Esophagus squamous epithelium (tissue), 5 donors: Measurements from ENCODE around the gene MED26. TPM values are rescaled to one million over a fixed set of nuclear protein-coding genes. Genes with fewer than 3 reads are reported as not detected.
"Not testable (repeated sequence)": the region's sequence is repeated elsewhere in the genome, so short reads cannot be mapped to it uniquely, and the experiment has no call there.

ENCODE experiments used
- DNase-seq: peaks from one replicate; lab custom pipeline; 2025; lab: John Stamatoyannopoulos, UW
- H3K27ac ChIP-seq, 4 donors: fragments of 200-600 bp; sonication (generic); one replicate each; pipeline ENCODE4 v1.5.1; 2016 to 2019; ENCODE audit warnings: mild to moderate bottlenecking in 1 of 4
- H3K27me3 ChIP-seq, 4 donors: fragments of 200-600 bp; sonication (generic); 1 replicate in 3 of 4; 2 replicates in 1 of 4; pipeline versions ENCODE4 v1.5.1 to v1.6.0; 2017 to 2021; ENCODE audit warnings: antibody characterized with exemption in 1 of 4
- H3K36me3 ChIP-seq, 3 donors: fragments of 200-600 bp; sonication (generic); one replicate each; pipeline ENCODE4 v1.5.1; 2016 to 2019
- H3K4me1 ChIP-seq, 3 donors: fragments of 200-600 bp; sonication (generic); one replicate each; pipeline ENCODE4 v1.5.1; 2017 to 2019
- H3K4me3 ChIP-seq, 4 donors: fragments of 200-600 bp; sonication (generic); 1 replicate in 3 of 4; 2 replicates in 1 of 4; pipeline ENCODE4 v1.5.1; 2016 to 2019; ENCODE audit warnings: mild to moderate bottlenecking in 2 of 4, moderate library complexity in 1 of 4
- H3K9me3 ChIP-seq, 3 donors: fragments of 200-600 bp; sonication (generic); one replicate each; pipeline ENCODE4 v1.5.1; 2016 to 2019
- POLR2A ChIP-seq, 4 donors: fragments of 450-650 bp; IDR thresholded peaks; one replicate each; pipeline ENCODE4 v1.6.1; 2017; ENCODE audit warnings: antibody characterized with exemption in 4 of 4, mild to moderate bottlenecking in 4 of 4, moderate library complexity in 3 of 4
- whole genome bisulfite sequencing, 2 donors: methylation state at CpG; one replicate each; pipeline ENCODE4 v1.1.5; 2018; 5-methylcytosine and 5-hydroxymethylcytosine counted together
- intact Hi-C: fragments of 100-400 bp; cut with DNase I; formaldehyde crosslinking; loops from one replicate; pipeline ENCODE4 v1.15.0; 2022
- total RNA-seq, 4 donors: library from RNA; depleted of rRNA; stranded (reverse); fragments of >200 nt; gene quantifications; one replicate each; pipeline ENCODE4 v1.1.0, GENCODE V29; 2016
- TF ChIP-seq, protein P1 (sequence below), 6 experiments: fragments of 450-650 bp in 4 of 6; fragments of 200-600 bp in 2 of 6; sonication (generic) in 2 of 6; IDR thresholded peaks; one replicate each; pipeline ENCODE4 v1.5.1; 2016 to 2019; ENCODE audit warnings: antibody characterized with exemption in 6 of 6, mild to moderate bottlenecking in 4 of 6, moderate library complexity in 4 of 6
- donor health status: DM: yes; HTN: yes; CAD: no.

MED26 gene
- total RNA-seq, 4 donors from 2014 or later = 5.1 to 9.9 (median 8.4) TPM

DNA sequence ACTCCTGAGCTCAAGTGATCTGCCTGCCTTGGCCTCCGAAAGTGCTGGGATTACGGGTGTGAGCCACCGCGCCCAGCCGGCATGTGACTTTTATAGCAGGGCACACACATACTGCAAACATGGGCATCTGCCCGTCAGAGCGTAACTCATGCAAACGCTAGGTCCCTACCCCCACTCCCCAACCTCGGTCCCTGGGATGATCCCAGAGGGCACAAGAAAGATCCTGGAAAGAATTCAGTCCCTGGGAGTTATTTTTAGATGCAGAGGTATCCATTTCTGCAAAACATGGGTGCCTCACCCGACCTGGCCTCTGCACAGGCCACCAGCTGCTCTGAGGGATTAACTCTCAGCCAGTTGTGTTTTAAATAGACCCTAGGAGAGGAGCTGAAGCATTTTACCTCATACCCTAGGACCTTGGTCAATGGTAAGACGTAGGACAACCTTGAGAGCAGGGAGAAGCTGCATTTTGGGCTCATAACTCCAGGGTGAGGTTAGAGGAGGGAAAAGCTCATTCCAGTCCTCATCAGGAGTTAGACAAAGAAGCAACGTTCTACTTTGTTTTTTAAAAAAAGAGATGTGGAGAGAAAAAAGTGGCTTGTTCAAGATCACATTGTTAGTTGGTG is 43.8 kb upstream of the MED26 start:
- Histone ChIP-seq H3K36me3 (no peaks in the 10 kb centered on the region), H3K27me3 (no peaks in the 10 kb centered on the region), H3K4me1 (no peaks in the 10 kb centered on the region), H3K27ac (no peak overlapping the region), H3K9me3 (no peaks in the 10 kb centered on the region), H3K4me3 (no peak overlapping the region)
- 77 to 93% methylated on average over 1 to 11 of the region's 12 CpGs for WGBS, 2 donors
- intact Hi-C loops = no loop called here
- TF ChIP-seq, protein P1, sequence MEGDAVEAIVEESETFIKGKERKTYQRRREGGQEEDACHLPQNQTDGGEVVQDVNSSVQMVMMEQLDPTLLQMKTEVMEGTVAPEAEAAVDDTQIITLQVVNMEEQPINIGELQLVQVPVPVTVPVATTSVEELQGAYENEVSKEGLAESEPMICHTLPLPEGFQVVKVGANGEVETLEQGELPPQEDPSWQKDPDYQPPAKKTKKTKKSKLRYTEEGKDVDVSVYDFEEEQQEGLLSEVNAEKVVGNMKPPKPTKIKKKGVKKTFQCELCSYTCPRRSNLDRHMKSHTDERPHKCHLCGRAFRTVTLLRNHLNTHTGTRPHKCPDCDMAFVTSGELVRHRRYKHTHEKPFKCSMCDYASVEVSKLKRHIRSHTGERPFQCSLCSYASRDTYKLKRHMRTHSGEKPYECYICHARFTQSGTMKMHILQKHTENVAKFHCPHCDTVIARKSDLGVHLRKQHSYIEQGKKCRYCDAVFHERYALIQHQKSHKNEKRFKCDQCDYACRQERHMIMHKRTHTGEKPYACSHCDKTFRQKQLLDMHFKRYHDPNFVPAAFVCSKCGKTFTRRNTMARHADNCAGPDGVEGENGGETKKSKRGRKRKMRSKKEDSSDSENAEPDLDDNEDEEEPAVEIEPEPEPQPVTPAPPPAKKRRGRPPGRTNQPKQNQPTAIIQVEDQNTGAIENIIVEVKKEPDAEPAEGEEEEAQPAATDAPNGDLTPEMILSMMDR (IDR thresholded peaks at IDR 0.05) = no peak
- TF ChIP-seq POLR2A (IDR thresholded peaks at IDR 0.05) = no peak
- no peak for DNase-seq

DNA sequence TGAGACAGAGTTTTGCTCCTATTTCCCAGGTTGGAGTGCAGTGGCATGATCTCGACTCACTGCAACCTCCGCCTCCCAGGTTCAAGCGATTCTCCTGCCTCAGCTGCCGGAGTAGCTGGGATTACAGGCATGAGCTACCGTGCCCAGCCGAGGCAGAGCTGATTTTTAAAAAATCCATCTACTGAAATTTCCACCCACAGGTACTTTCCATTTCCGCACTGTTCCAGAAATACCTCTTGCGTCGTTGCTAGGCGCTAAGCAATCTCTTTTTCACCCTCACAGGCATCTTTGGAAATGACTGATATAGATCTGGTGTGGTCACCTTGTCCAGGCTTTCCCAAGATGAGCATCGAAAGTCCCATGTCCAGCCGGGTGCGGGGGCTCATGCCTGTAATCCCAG is 42.3 kb upstream of the MED26 start:
- DNase-seq = no peak
- no peak overlapping the region for H3K27ac ChIP-seq
- no peaks in the 10 kb centered on the region for H3K9me3 ChIP-seq
- no peaks in the 10 kb centered on the region for H3K27me3 ChIP-seq
- intact Hi-C loops = no loop called here
- H3K4me1 ChIP-seq = no peaks in the 10 kb centered on the region
- no peak for TF ChIP-seq POLR2A (IDR thresholded peaks at IDR 0.05)
- TF ChIP-seq, protein P1 (IDR thresholded peaks at IDR 0.05) = no peak
- H3K4me3 ChIP-seq = no peak overlapping the region
- WGBS, 2 donors = 97 to 98% methylated on average over 11 to 12 of the region's 13 CpGs
- H3K36me3 ChIP-seq = no peaks in the 10 kb centered on the region

DNA sequence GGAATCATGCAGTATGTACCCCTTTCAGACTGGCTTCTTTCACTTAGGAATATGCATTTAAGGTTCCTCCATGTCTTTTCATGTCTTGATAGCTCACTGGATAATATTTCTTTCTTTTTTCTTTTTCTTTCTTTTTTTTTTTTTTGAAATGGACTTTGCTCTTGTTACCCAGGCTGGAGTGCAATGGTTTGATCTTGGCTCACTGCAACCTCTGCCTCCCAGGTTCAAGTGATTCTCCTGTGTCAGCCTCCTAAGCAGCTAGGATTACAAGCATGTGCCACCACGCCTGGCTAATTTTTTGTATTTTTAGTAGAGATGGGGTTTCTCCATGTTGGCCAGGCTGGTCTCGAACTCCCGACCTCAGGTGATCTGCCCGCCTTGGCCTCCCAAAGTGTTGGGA is 40.7 kb upstream of the MED26 start:
- intact Hi-C loops, H3K27me3 ChIP-seq, H3K9me3 ChIP-seq, H3K36me3 ChIP-seq, H3K4me1 ChIP-seq, H3K4me3 ChIP-seq, DNase-seq, H3K27ac ChIP-seq: not testable (repeated sequence)
- 94 to 96% methylated on average over 4 of the region's 4 CpGs for WGBS, 2 donors

DNA sequence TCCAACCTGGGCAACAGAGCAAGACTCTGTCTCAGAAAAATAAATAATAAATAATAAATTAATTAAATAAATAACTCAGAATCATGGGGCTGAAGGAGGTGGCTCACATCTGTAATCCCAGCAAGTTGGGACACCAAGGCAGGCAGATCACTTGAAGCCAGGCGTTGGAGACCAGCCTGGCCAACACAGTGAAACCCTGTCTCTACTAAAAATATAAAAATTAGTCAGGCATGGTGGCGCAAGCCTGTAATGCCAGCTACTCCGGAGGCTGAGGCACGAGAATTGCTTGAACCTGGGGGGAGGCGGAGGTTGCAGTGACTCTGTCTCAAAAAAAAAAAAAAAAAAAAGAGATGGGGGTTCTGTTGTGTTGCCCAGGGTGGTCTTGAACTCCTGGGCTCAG is 40.2 kb upstream of the MED26 start:
- H3K4me1 ChIP-seq = no peaks in the 10 kb centered on the region
- no peak for TF ChIP-seq POLR2A (IDR thresholded peaks at IDR 0.05)
- TF ChIP-seq, protein P1 (IDR thresholded peaks at IDR 0.05) = no peak
- no peak overlapping the region for H3K27ac ChIP-seq
- no peaks in the 10 kb centered on the region for H3K36me3 ChIP-seq
- no peak for DNase-seq
- no peak overlapping the region for H3K4me3 ChIP-seq
- WGBS, 2 donors = 73 to 89% methylated on average over 4 to 5 of the region's 5 CpGs
- H3K9me3 ChIP-seq = no peaks in the 10 kb centered on the region
- no peaks in the 10 kb centered on the region for H3K27me3 ChIP-seq
- intact Hi-C loops = no loop called here

DNA sequence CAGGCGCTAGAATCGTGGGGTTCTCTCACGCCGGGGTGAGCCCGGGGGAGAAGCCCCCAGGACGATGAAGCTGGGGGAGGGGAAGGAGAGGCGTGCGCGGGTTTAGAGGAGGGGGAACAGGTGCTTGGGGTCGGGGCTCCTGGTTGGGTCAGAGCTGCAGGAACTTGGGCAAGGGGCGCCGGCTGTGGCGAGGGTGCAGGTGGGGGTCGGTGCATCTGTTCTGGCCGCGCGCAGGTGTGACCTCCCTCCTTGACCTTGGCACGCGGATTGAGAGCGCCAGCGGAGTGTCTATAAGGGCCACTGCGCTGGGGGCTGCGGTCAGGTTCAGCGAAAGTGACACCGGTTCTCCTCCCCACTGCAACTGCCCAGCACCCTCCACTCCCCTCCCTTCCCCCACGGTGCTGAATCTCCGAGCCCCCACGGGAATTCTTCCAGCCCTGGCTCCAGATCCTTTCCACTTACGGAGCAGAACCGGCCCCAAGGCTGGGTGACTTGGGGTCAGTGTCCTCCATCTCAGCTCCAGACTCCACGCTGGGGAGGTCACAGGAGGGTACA is 33.6 kb upstream of the MED26 start:
- H3K9me3 ChIP-seq = no peaks in the 10 kb centered on the region
- H3K27me3 ChIP-seq = no peaks in the 10 kb centered on the region
- H3K4me3 ChIP-seq = peak overlapping the region; percentile 57 to 91 (median 82)
- peaks cover 17 to 48% (median 22%) of the 10 kb centered on the region in 3 donors for H3K4me1 ChIP-seq
- no peak for DNase-seq
- H3K27ac ChIP-seq = peak overlapping the region; percentile 76 to 96 (median 90)
- WGBS, 2 donors = 2 to 3% methylated on average over 6 to 24 of the region's 31 CpGs
- no peak for TF ChIP-seq POLR2A (IDR thresholded peaks at IDR 0.05)
- TF ChIP-seq, protein P1 (IDR thresholded peaks at IDR 0.05) = no peak
- intact Hi-C loops = no loop called here
- H3K36me3 ChIP-seq = peaks cover 4 to 23% (median 15%) of the 10 kb centered on the region in 3 donors
